ENCODE results near the gene DCXR.

DCXR gene

GRCh38 chr17:82011617-82012187 lies 25.8 kb downstream of the DCXR start:
- DNase-seq (ENCODE audit: low read depth), result no peak

GRCh38 chr17:82010575-82011525 lies 26.6 kb downstream of the DCXR start:
- no peak for DNase-seq (ENCODE audit: low read depth)

- no peak for DNase-seq (ENCODE audit: low read depth)
Observed at GRCh38 chr17:82009413-82009812, 28.1 kb downstream of the DCXR start.

- no peak for DNase-seq (ENCODE audit: low read depth)
Observed at GRCh38 chr17:82008941-82009405, 28.5 kb downstream of the DCXR start.

- DNase-seq (ENCODE audit: low read depth), result no peak
Observed at GRCh38 chr17:82008258-82008940, 29.1 kb downstream of the DCXR start.

- DNase-seq (ENCODE audit: low read depth), result no peak
Observed at GRCh38 chr17:82007495-82008257, 29.8 kb downstream of the DCXR start.

GRCh38 chr17:82007228-82007494 lies 30.3 kb downstream of the DCXR start:
- no peak for DNase-seq (ENCODE audit: low read depth)

- DNase-seq (ENCODE audit: low read depth), result no peak
Observed at GRCh38 chr17:82006468-82007227, 30.8 kb downstream of the DCXR start.

GRCh38 chr17:82005701-82006348 lies 31.7 kb downstream of the DCXR start:
- DNase-seq (ENCODE audit: low read depth), result no peak

GRCh38 chr17:82004517-82005455 lies 32.7 kb downstream of the DCXR start:
- no peak for DNase-seq (ENCODE audit: low read depth)

- DNase-seq (ENCODE audit: low read depth), result no peak
Observed at GRCh38 chr17:82003411-82004381, 33.8 kb downstream of the DCXR start.

GRCh38 chr17:82001571-82002056 lies 35.9 kb downstream of the DCXR start:
- DNase-seq (ENCODE audit: low read depth), result no peak

- DNase-seq (ENCODE audit: low read depth), result no peak
Observed at GRCh38 chr17:82000803-82001570, 36.5 kb downstream of the DCXR start.

GRCh38 chr17:81999976-82000802 lies 37.3 kb downstream of the DCXR start:
- DNase-seq (ENCODE audit: low read depth), result no peak

- no peak for DNase-seq (ENCODE audit: low read depth)
Observed at GRCh38 chr17:81999587-81999975, 37.9 kb downstream of the DCXR start.

GRCh38 chr17:81998691-81999438 lies 38.6 kb downstream of the DCXR start:
- no peak for DNase-seq (ENCODE audit: low read depth)
